GM18907 (cell line): Measurements from ENCODE around the gene PRR20D.
"Not testable (repeated sequence)": the region's sequence is repeated elsewhere in the genome, so short reads cannot be mapped to it uniquely, and the experiment has no call there.

Experiments used
- ATAC-seq: cut with Tn5 transposase; IDR thresholded peaks from one replicate; pipeline ENCODE4 v1.9.1; 2021; ENCODE audit warnings: mild to moderate bottlenecking, moderate library complexity; ENCODE audit not compliant: unreplicated experiment

Gene PRR20D

DNA sequence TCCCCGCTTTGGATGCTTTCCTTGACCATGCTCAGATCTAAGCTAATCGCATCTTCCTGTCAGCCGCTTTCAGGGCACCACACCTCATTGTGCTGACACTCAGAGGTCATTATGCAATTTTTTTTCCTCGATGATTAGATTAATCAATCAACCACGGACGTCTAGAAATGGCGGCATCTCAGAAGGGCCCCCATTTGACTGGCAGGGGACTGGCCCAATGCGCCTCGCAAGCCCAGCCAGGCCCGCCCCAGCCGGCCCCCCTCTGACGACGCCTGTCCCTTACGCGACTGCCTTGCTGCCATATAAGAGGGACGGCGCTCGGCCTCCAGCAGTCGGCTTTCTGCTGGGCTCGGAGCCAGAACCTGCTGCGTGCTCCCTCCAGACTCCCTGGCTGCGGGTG, at the start of gene PRR20D:
Gene PRR20D, plus strand, starts transcription at position 301 of the 400 bp plus-strand sequence. CDS start 387 bp downstream, outside the sequence.
- ATAC-seq, result not testable (repeated sequence)

DNA sequence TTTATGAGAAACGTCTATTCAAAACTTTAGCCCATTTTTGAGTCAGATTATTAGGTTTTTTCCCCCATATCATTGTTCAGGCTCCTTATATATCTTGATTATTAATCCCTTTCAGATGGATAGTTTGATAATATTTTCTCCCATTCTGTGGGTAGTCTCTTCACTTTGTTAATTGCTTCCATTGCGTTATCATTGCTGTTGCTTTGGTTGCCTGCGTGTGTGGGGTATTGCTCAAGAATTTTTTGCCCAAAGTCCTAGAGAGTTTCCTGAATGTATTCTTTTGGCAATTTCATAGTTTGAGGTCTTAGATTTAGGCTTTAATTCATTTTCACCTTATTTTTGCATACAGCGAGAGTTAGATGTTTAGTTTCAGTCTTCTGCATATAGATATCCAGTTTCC, 45.5 kb upstream of the PRR20D start:
- no peak for ATAC-seq

- ATAC-seq, result no peak
These were observed 36.8 kb upstream of the PRR20D start for GRCh38 chr13:57123681-57124080.

- ATAC-seq, result no peak
These were observed 31.5 kb upstream of the PRR20D start for GRCh38 chr13:57128909-57129308.

- no peak for ATAC-seq
These were observed 24.3 kb upstream of the PRR20D start for GRCh38 chr13:57136093-57136492.

DNA sequence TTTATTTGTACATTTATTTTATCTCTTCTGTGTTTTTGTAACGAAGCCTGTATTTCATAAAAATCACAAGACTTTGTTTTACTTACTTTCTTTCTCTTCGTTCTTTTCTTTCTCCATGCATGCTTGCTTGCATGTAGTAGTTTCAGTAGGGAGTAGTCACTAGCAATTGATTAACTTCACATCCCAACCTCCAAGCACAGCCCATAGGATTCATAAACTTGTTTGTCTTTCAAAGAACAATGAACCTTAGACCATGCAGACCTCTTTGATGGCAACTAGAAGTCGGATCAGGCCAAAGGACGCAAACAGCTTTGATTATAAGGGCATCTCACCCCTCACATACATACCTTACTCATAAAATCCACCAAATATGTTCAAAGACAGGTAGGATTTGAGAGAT, 22.8 kb upstream of the PRR20D start:
- no peak for ATAC-seq

DNA sequence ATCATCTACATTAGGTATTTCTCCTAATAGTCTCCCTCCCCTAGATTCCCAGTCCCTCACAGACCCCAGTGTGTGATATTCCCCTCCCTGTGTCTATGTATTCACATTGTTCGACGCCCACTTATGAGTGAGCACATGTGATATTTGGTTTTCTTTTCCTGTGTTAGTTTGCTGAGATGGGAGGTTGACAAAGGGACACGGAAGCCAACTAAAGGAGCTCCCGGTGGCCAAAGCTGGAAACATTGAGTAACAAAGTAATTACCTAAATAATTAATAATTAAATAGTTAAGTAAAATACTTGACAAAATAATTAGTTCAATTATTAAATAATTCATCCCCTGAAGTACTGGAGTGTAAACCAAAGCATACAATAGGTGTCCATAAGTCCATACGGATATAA, 21.4 kb upstream of the PRR20D start:
- no peak for ATAC-seq

- ATAC-seq, result not testable (repeated sequence)
These were observed 20.7 kb upstream of the PRR20D start for GRCh38 chr13:57139781-57140180.

GRCh38 chr13:57140235-57140968, 20.0 kb upstream of the PRR20D start, which contains the start of gene PRR20A:
PRR20A (plus strand) TSS chr13:57140918; CDS start chr13:57141305, 387 bp downstream.
- not testable (repeated sequence) for ATAC-seq

DNA sequence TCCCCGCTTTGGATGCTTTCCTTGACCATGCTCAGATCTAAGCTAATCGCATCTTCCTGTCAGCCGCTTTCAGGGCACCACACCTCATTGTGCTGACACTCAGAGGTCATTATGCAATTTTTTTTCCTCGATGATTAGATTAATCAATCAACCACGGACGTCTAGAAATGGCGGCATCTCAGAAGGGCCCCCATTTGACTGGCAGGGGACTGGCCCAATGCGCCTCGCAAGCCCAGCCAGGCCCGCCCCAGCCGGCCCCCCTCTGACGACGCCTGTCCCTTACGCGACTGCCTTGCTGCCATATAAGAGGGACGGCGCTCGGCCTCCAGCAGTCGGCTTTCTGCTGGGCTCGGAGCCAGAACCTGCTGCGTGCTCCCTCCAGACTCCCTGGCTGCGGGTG, 13.2 kb upstream of the PRR20D start, which contains the start of gene PRR20B:
Gene PRR20B, plus strand, starts transcription at position 301 of the 400 bp plus-strand sequence. CDS start 387 bp downstream, outside the sequence.
- not testable (repeated sequence) for ATAC-seq

GRCh38 chr13:57148106-57148505, 12.3 kb upstream of the PRR20D start:
- not testable (repeated sequence) for ATAC-seq

DNA sequence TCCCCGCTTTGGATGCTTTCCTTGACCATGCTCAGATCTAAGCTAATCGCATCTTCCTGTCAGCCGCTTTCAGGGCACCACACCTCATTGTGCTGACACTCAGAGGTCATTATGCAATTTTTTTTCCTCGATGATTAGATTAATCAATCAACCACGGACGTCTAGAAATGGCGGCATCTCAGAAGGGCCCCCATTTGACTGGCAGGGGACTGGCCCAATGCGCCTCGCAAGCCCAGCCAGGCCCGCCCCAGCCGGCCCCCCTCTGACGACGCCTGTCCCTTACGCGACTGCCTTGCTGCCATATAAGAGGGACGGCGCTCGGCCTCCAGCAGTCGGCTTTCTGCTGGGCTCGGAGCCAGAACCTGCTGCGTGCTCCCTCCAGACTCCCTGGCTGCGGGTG, 6.7 kb upstream of the PRR20D start, which contains the start of gene PRR20C:
Gene PRR20C, plus strand, starts transcription at position 301 of the 400 bp plus-strand sequence. CDS start 387 bp downstream, outside the sequence.
- not testable (repeated sequence) for ATAC-seq

GRCh38 chr13:57166897-57167296, 6.5 kb downstream of the PRR20D start, which contains the start of gene PRR20E:
PRR20E (plus strand) TSS chr13:57167197; CDS start chr13:57167584, 387 bp downstream.
- not testable (repeated sequence) for ATAC-seq

- ATAC-seq, result no peak
These were observed 31.2 kb downstream of the PRR20D start for GRCh38 chr13:57191667-57192066.

GRCh38 chr13:57212989-57213388, 52.6 kb downstream of the PRR20D start:
- ATAC-seq, result no peak
